Tibial artery (tissue), 4 donors: Measurements from ENCODE around the gene AGMAT.

Experiments used
- DNase-seq, 2 donors: peaks; one replicate each; pipeline ENCODE4 v3.0.0-alpha.2; 2019
- H3K27ac ChIP-seq, 2 donors: fragments of 200-600 bp; sonication (generic) in 1 of 2; 1 replicate in 1 of 2; 2 replicates in 1 of 2; pipeline ENCODE4 v1.5.1; 2018 to 2019; ENCODE audit warnings: mild to moderate bottlenecking in 1 of 2
- H3K27me3 ChIP-seq, 2 donors: fragments of 200-600 bp; sonication (generic) in 1 of 2; one replicate each; pipeline versions ENCODE4 v1.5.1 to v1.6.0; 2016 to 2019
- H3K36me3 ChIP-seq, 3 donors: fragments of 200-600 bp; sonication (generic) in 2 of 3; one replicate each; pipeline ENCODE4 v1.5.1; 2016 to 2019; ENCODE audit warnings: mild to moderate bottlenecking in 2 of 3
- H3K4me1 ChIP-seq, 4 donors: fragments of 200-600 bp; sonication (generic) in 2 of 4; 1 replicate in 3 of 4; 2 replicates in 1 of 4; pipeline ENCODE4 v1.5.1; 2016 to 2019
- H3K4me3 ChIP-seq, 2 donors: fragments of 200-600 bp; sonication (generic) in 1 of 2; 1 replicate in 1 of 2; 2 replicates in 1 of 2; pipeline ENCODE4 v1.5.1; 2018 to 2019; ENCODE audit warnings: mild to moderate bottlenecking in 2 of 2
- H3K9me3 ChIP-seq, 3 donors: fragments of 200-600 bp; sonication (generic) in 1 of 3; one replicate each; pipeline ENCODE4 v1.5.1; 2016 to 2019
- intact Hi-C: fragments of 100-400 bp; cut with DNase I; formaldehyde crosslinking; loops from one replicate; pipeline ENCODE4 v1.15.0; 2023; ENCODE audit warnings: low total_unique reads
- TF ChIP-seq, protein P1 (sequence below), 2 experiments: fragments of 200-600 bp in 1 of 2; fragments of 450-650 bp in 1 of 2; IDR thresholded peaks; one replicate each; pipeline ENCODE4 v1.5.1; 2017 to 2019; ENCODE audit warnings: antibody characterized with exemption in 2 of 2, mild to moderate bottlenecking in 1 of 2, moderate library complexity in 1 of 2

Gene AGMAT

DNA sequence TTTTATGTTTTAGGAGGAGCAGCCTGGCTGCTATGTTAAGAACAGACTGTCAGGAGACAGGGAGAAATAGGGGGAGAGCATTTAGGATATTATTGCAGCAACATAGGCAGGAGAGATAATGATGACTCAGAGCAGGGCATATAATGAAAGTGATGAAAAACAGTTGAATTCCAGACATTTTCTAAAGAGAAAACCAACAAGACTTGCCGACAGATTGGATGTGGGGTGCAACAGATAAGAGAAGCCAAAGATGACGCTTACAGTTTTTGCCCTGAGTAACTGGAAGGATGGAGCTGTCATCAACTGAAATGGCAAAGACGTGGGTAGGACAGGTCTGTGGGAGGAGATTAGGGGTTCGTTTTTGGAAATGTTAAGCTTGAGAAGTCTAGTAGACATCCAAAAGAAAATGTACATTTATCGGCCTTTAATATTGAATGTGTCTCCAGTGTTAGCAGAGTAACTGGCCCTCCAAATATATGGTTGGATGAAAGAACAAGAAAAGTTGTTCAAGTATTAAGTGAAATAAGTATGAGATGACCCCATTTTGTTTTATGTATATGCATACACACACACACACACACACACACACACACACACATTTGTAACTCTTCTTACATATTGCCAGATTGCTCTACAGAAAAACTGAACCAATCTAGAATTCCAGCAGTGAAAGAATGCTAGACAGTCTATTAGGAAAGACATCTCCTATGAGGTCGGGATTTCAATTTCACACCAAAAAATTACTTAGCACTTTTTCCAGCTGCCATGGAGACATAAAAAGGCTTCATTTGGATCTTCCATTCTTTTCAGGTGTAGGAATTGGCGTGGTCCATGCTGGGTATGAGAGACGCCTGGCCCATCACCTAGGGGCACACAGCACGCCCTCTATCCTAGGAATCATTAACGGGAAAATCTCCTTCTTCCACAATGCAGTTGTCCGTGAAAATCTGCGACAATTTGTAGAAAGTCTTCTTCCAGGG, 41.0 kb downstream of the AGMAT start:
- DNase-seq = no peak
- Histone ChIP-seq H3K4me3 (no peak overlapping the region), H3K27me3 (no peaks in the 10 kb centered on the region), H3K4me1 (no peaks in the 10 kb centered on the region), H3K27ac (no peak overlapping the region), H3K9me3 (no peaks in the 10 kb centered on the region), H3K36me3 (peaks cover 42 to 94% (median 88%) of the 10 kb centered on the region in 3 donors)
- TF ChIP-seq, protein P1, sequence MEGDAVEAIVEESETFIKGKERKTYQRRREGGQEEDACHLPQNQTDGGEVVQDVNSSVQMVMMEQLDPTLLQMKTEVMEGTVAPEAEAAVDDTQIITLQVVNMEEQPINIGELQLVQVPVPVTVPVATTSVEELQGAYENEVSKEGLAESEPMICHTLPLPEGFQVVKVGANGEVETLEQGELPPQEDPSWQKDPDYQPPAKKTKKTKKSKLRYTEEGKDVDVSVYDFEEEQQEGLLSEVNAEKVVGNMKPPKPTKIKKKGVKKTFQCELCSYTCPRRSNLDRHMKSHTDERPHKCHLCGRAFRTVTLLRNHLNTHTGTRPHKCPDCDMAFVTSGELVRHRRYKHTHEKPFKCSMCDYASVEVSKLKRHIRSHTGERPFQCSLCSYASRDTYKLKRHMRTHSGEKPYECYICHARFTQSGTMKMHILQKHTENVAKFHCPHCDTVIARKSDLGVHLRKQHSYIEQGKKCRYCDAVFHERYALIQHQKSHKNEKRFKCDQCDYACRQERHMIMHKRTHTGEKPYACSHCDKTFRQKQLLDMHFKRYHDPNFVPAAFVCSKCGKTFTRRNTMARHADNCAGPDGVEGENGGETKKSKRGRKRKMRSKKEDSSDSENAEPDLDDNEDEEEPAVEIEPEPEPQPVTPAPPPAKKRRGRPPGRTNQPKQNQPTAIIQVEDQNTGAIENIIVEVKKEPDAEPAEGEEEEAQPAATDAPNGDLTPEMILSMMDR (IDR thresholded peaks at IDR 0.05) = no peak
- intact Hi-C loops = no loop called here

DNA sequence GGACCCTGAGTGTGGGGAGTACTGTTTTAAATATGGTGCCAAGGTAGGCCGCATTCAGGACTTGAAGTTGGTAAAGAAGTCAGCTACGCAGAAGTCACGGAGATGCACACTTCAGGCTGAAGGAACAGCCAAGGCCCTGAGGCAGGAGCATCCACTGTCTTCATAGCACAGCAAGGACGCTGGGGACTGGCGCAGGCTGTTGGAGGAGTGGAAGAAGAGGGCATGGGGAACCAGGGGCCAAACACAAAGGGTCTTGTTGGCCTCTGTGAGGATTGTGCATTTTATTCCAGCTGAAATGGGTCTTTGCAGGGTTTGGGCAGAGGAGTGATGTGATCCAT, 41.6 kb downstream of the AGMAT start:
- Histone ChIP-seq H3K4me1 (no peaks in the 10 kb centered on the region), H3K27me3 (no peaks in the 10 kb centered on the region), H3K27ac (no peak overlapping the region), H3K9me3 (no peaks in the 10 kb centered on the region), H3K36me3 (peaks cover 40 to 97% (median 88%) of the 10 kb centered on the region in 3 donors), H3K4me3 (no peak overlapping the region)
- intact Hi-C loops = no loop called here
- TF ChIP-seq, protein P1 (IDR thresholded peaks at IDR 0.05) = no peak
- DNase-seq = no peak

DNA sequence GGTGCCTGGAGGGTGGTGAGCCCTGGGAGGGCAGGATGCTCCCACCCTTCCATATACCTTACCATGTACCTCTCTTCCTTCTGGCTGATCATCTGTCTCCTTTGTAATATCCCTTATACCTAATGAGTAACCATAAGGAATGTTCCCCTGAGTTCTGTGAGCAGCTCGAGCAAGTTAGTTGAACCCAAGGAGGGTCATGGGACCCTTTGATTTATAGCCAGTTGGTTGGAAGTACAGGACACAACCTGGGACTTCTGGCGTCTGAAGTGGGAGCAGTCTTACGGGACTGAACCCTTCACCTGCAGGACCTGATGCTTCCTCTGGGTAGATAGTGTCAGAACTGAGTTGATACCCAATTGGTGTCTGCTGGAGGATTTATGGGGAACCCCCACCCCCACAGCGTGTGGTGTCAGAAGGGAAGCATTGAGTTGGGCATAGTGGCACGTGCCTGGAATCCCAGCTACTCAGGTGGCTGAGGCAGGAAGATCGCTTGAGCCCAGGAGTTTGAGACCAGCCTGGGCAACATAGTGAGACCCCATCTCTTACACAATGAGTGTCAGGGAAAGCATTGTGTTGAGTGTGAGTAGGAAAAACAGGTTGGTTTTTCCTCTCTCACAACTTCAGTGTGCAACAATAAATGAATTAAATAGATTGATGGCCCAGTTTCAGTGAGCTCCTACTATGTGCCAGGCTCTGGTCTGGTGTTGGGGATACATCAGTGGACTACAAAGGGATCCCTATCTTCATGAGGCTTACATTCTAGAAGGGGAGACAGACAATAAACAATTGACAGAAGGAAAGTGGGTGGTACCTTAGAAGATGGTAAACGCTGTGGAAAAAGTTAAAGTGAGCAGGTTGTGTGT, 42.2 kb downstream of the AGMAT start:
- TF ChIP-seq, protein P1 (IDR thresholded peaks at IDR 0.05) = no peak
- peaks cover 40 to 97% (median 88%) of the 10 kb centered on the region in 3 donors for H3K36me3 ChIP-seq
- no peak overlapping the region for H3K4me3 ChIP-seq
- no peaks in the 10 kb centered on the region for H3K27me3 ChIP-seq
- intact Hi-C loops = no loop called here
- H3K9me3 ChIP-seq = no peaks in the 10 kb centered on the region
- H3K27ac ChIP-seq = no peak overlapping the region
- no peaks in the 10 kb centered on the region for H3K4me1 ChIP-seq
- DNase-seq = no peak

DNA sequence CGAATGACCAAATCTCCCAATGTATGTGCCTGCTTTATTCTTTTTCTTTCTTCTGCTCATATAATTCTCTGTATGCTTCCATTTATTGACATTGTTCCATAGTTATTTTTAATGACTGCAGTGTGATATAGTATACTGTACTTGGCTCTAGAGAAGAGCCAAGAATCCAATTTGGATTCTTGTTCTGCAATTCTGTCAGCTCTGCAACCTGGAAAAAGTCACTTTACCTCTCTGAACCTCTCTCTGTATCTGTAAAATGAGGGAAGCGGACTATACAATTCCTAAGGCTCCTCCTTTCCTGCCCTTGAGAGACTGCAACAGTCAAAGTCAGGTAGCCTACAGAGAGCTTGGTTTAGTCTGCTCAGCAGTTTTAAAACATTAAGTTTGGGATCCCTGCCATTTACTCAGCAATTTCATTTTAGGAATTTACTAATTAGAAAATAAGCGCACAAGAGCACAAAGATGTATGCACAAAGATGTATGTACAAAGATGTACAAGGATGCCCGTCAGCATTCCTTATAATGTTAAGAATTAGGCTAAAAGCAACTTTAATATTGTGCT, 43.5 kb downstream of the AGMAT start:
- Histone ChIP-seq H3K4me3 (no peak overlapping the region), H3K36me3 (peaks cover 49 to 97% (median 93%) of the 10 kb centered on the region in 3 donors), H3K9me3 (no peaks in the 10 kb centered on the region), H3K27me3 (no peaks in the 10 kb centered on the region), H3K27ac (no peak overlapping the region), H3K4me1 (no peaks in the 10 kb centered on the region)
- intact Hi-C loops = no loop called here
- no peak for DNase-seq
- TF ChIP-seq, protein P1 (IDR thresholded peaks at IDR 0.05) = no peak

DNA sequence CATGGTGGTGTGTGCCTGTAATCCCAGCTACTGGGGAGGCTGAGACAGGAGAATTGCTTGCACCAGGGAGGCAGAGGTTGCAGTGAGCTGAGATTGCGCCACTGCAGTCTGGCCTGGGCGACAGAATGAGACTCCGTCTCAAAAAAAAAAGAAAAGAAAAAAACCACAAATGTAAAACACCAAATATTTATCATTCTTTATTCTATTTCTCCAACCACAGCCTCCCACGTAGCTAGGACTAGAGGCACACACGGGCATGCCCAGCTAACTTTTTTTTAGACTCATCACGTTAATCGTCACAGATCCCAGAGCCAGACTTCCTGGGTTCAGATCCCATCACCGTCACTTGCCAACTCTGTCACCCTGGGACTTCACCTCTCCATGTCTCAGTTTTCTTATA, 44.7 kb downstream of the AGMAT start:
- TF ChIP-seq, protein P1 (IDR thresholded peaks at IDR 0.05) = no peak
- Histone ChIP-seq H3K9me3 (no peaks in the 10 kb centered on the region), H3K36me3 (peaks cover 49 to 97% (median 92%) of the 10 kb centered on the region in 3 donors), H3K4me3 (no peak overlapping the region), H3K27ac (no peak overlapping the region), H3K4me1 (no peaks in the 10 kb centered on the region), H3K27me3 (no peaks in the 10 kb centered on the region)
- intact Hi-C loops = no loop called here
- no peak for DNase-seq
